GM12865 (cell line): ENCODE measurements around the gene BCAS1.

Experiments
- DNase-seq: peaks from one replicate; pipeline ENCODE4 v3.0.0; 2010; ENCODE audit warnings: low read depth
- H3K4me3 ChIP-seq: 2 replicates; pipeline ENCODE4 v1.5.1; 2011; ENCODE audit warnings: mild to moderate bottlenecking, low read depth, low read length, control low read depth
- CTCF ChIP-seq: IDR thresholded peaks from 2 replicates; pipeline ENCODE4 v1.5.1; 2011; ENCODE audit warnings: low read length, control low read depth, low read depth, inconsistent platforms; ENCODE audit not compliant: insufficient read depth; ENCODE audit errors: missing control alignments

Gene BCAS1

GRCh38 chr20:53929974-53930650 lies 140.3 kb downstream of the BCAS1 start:
- no peak for TF ChIP-seq CTCF
- peak; percentile 95 for DNase-seq
- H3K4me3 ChIP-seq: peak overlapping the region; percentile 22

- H3K4me3 ChIP-seq: peak overlapping the region; percentile 22; the same call in 1 of the 2 replicates
- DNase-seq: no peak
- TF ChIP-seq CTCF: no peak
These were observed 141.0 kb downstream of the BCAS1 start for GRCh38 chr20:53929399-53929798.

GRCh38 chr20:53927990-53928389 lies 142.4 kb downstream of the BCAS1 start:
- no peak overlapping the region for H3K4me3 ChIP-seq
- no peak for DNase-seq
- TF ChIP-seq CTCF: no peak

- no peak for TF ChIP-seq CTCF
- DNase-seq: peak; percentile 95
- H3K4me3 ChIP-seq: peak overlapping the region; percentile 38
These were observed 143.9 kb downstream of the BCAS1 start for GRCh38 chr20:53926428-53927028.

- no peak for TF ChIP-seq CTCF
- peak overlapping the region; percentile 38 for H3K4me3 ChIP-seq
- peak; percentile 56 for DNase-seq
These were observed 144.6 kb downstream of the BCAS1 start for GRCh38 chr20:53925651-53926401.

- no peak for DNase-seq
- H3K4me3 ChIP-seq: no peak overlapping the region
- no peak for TF ChIP-seq CTCF
These were observed 146.6 kb downstream of the BCAS1 start for GRCh38 chr20:53923566-53924369.
